Choroid plexus epithelial cell (primary cell): ENCODE measurements around the gene PITPNB.

Experiments
- DNase-seq: peaks from one replicate; pipeline ENCODE4 v3.0.0-alpha.2; 2010; ENCODE audit warnings: low read depth
- H3K4me3 ChIP-seq: 2 replicates; pipeline ENCODE4 v1.5.1; 2011; ENCODE audit warnings: low read depth, mild to moderate bottlenecking, control low read depth, low read length, moderate library complexity
- CTCF ChIP-seq: conservative IDR thresholded peaks from 2 replicates; pipeline ENCODE4 v1.5.1; 2011; ENCODE audit warnings: low read depth, mild to moderate bottlenecking, control low read depth, inconsistent platforms, low read length, moderate library complexity

PITPNB gene

DNA sequence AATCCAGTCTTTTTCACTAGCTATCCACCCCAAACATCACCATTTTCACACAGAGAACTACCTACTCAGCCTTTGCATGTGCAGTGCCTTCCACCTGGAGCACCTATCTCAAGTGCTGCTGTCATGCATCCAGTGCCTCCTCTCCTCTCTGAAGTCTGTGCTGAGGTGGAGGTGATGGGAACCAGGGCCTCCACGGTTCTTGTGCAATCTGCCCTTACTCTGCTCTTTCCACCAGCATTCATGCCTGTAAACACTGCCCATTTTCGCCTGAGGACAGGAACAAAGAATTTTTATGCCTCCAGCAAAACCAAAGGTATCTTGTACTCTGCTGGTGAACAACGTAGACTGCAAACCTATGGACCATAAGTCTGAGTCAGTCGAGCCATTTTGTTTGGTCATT, 27.0 kb downstream of the PITPNB start:
- DNase-seq, result no peak
- H3K4me3 ChIP-seq, result no peak overlapping the region
- TF ChIP-seq CTCF, result no peak

DNA sequence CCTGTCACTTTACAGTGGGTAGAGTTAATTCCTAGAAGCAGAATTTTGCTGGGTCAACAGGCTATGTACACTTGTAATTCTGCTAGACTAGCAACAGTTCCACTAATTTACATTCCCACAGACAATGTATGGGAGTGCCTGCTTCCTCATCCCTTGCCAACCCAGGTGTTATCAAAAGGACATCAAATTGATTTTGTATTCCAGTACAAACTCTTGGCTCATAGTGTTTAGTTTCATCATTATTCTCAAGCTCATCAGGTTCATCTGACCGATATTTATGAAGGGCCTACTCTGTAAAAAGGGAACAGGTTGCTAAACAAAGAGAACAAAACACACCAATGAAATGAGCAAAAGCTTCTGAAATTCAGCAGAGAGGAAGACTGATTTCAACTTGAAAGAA, 30.7 kb downstream of the PITPNB start:
- no peak for TF ChIP-seq CTCF
- H3K4me3 ChIP-seq, result no peak overlapping the region
- DNase-seq, result no peak

DNA sequence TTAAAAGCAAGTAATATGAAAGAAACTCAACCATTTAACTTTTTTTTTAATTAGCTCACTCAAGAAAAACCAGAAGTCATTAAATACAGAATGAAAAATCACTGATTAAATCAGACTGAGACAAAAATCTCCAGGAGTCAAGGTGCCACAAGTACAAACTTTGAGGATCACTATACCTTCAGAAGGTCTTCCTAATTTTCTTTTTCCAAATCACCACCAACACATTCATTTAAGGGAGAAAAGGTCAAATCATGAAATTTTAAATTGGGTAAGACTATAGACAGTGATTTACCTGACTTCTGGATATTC, 32.3 kb downstream of the PITPNB start:
- no peak for TF ChIP-seq CTCF
- DNase-seq, result no peak
- no peak overlapping the region for H3K4me3 ChIP-seq

DNA sequence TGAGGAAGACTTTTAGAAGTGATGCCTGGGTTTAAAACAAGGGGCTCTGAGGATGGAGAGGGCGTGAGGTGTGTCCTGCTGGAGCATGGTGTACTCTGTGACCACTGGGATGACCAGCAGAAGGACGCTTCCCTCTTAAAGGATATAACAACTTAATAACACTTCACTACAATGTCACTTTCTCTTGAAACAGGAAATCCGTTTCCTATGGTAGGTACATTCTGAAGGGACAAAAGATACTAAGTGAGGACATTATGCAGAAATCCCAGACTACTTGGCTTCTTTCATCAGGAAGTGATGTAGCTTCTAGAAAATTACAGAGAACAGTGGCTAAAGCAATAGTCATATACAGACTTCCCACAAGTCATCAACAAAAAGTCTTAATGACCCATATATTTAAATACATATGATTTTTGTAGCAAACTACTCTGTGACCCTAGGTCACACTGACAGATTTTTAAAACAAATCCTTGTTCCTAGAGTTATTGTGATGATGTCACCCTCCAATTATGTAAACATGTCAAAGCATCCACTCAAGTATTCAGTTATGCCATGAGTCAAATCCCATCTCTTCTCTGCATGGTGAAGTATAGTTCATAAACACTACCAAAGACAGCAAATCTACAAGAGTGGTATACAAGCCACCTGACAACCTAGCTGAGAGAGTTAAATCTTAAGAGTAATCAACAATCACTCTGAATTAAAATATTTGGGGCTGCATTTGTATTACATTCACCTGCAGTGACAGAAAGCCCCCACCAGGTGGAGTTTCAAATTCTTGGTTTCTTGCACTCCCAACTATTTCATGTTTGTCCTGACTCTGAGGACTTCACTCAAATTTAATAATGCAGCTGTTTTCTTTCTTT, 32.8 kb downstream of the PITPNB start:
- peak; percentile 81 for TF ChIP-seq CTCF
- DNase-seq, result peak; percentile 85
- no peak overlapping the region for H3K4me3 ChIP-seq

DNA sequence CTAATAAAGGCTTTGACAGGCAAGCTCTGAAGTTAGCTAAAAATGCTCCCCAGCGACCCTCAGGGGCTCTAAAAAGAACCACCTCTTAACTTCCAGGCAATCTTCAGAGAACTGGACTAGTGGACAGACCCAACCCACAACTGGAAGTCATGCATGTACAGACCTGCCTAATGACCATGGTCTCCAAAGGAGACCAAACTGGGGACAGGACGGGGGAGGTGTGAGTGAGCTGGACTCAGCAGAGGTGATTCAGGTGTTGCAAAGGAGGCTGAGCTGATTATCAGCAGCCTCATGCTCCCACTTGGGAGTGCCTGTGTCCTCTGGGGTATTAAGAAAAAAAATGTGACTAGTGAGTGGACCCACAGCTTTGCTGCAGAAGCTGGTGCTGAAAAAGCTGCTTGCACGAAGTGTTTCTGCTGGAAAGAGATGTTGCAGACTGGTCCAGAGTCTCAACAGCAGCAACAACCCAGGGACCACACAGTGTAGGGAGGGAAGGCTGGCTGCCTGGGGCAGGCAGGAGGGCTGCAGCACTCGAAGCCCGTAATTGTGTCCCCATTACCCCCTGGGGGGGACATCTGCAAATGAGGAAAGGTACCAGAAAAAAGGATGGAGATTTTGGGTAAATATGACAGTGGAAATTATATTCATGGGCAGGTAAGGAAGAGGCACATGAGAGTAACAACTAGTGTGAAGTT, 35.3 kb downstream of the PITPNB start:
- H3K4me3 ChIP-seq, result no peak overlapping the region
- TF ChIP-seq CTCF, result no peak
- no peak for DNase-seq

DNA sequence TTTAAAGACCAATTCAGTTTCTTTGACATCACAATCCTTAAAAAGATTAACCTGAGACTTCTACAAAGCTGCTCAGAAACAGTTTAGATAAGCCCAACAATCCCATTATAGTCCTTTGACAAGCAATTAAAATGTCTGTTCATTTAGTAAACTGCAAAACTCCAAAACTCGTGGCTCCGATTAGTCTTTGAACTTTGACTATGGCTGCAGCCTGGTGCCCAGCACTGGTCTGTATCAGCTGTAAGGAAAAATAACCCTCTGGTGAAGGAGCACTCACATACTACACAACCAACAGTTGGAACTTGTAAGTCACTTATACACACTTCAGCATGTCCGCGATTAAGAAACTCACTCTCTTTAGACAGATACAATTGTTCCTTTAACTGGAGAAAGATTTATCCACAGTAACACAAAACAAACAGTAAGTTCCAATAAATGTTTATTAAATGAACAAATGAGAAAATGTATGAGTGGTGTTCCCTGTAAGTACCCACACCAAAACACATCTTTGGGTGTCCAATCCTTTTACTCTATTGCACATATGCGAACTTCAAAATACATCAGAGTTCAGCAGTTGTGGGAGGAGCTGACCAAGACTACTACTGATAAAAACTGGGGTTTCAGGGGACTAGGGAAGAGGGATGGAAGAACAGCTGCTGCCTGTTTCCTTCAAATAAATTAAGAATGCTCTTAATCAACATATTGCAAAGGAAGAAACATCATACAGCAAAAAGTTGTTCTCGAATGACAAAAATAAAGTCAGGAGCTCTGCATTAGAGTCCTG, 36.4 kb downstream of the PITPNB start:
- no peak for TF ChIP-seq CTCF
- no peak for DNase-seq

More for the DNA sequence above, 36.4 kb downstream of the PITPNB start:
- H3K4me3 ChIP-seq, result no peak overlapping the region
